Dermis blood vessel endothelial cell (primary cell): Measurements from ENCODE around the gene MAPT. TPM values are rescaled to one million over a fixed set of nuclear protein-coding genes. Genes with fewer than 3 reads are reported as not detected.
"Not testable (repeated sequence)": the region's sequence is repeated elsewhere in the genome, so short reads cannot be mapped to it uniquely, and the experiment has no call there.

Experiments
- DNase-seq: peaks from one replicate; pipeline ENCODE4 v3.0.0; 2010
- total RNA-seq: library from RNA; depleted of rRNA; stranded (reverse); fragments of >200 nt; gene quantifications from 2 replicates; pipeline ENCODE4 v1.2.3, GENCODE V29; 2014

Gene MAPT
- total RNA-seq, 1 donor from 2014 or later = under 0.01 TPM

GRCh38 chr17:45956746-45957145 is 62.4 kb downstream of the MAPT start:
- not testable (repeated sequence) for DNase-seq

- no peak for DNase-seq
Observed at GRCh38 chr17:45958307-45958706, 64.0 kb downstream of the MAPT start.

DNA sequence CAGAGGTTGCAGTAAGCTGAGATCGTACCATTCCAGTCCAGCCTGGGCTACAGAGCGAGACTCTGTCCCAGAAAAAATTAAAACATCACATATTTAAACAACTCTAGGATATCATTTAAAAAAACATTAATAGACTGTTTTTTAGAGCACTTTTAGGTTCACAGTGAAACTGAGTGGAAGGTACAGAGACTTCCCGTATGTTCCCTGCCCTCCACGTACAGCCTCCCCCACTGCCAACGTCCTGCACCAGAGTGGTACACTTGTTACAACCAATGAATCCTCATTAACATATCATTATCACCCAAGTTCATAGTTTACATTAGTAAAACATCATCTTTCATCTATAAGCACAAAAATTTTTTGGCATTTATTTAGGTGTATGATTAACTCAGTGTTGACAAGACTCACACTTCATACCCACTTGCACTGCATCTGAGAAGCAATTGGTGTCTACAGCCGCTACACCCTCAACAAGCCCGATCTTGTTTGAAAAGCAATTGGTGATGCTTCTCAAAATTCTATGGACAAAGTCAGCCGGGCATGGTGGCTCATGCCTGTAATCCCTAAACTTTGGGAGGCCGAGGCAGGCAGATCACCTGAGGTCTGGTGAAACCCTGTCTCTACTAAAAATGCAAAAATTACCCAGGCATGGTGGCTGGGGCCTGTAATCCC is 64.8 kb downstream of the MAPT start:
- no peak for DNase-seq

- DNase-seq = no peak
Observed at GRCh38 chr17:45960311-45960710, 66.0 kb downstream of the MAPT start.

- DNase-seq = no peak
Observed at GRCh38 chr17:45961206-45961605, 66.9 kb downstream of the MAPT start.

DNA sequence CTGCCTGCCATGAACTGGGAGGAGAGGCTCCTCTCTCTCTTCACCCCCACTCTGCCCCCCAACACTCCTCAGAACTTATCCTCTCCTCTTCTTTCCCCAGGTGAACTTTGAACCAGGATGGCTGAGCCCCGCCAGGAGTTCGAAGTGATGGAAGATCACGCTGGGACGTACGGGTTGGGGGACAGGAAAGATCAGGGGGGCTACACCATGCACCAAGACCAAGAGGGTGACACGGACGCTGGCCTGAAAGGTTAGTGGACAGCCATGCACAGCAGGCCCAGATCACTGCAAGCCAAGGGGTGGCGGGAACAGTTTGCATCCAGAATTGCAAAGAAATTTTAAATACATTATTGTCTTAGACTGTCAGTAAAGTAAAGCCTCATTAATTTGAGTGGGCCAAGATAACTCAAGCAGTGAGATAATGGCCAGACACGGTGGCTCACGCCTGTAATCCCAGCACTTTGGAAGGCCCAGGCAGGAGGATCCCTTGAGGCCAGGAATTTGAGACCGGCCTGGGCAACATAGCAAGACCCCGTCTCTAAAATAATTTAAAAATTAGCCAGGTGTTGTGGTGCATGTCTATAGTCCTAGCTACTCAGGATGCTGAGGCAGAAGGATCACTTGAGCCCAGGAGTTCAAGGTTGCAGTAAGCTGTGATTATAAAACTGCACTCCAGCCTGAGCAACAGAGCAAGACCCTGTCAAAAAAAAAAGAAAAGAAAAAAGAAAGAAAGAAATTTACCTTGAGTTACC is 68.0 kb downstream of the MAPT start:
- no peak for DNase-seq

GRCh38 chr17:45963283-45963682 is 68.9 kb downstream of the MAPT start:
- no peak for DNase-seq

- DNase-seq = no peak
Observed at GRCh38 chr17:45963889-45964288, 69.5 kb downstream of the MAPT start.

DNA sequence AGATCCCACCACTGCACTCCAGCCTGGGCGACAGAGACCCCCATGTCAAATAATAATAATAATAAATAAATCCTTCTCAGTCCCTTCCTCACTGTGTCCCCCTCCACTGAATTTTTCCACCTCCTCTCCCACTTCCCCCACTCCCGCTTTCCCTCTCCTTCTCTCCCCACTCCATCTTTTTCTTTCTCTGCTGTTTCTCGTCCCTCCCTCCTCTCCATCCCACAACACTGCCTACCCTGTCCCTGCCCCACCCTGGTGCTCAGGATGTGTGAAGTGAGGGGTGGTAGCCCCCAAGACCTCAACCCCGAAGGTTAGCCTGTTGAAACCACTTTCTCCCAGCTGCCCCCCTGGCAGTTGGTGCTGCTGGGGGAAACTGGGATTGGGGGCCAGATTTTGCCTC is 70.3 kb downstream of the MAPT start:
- DNase-seq = no peak

GRCh38 chr17:45965812-45966211 is 71.5 kb downstream of the MAPT start:
- no peak for DNase-seq

GRCh38 chr17:45966606-45967280 is 72.4 kb downstream of the MAPT start:
- DNase-seq = no peak

DNA sequence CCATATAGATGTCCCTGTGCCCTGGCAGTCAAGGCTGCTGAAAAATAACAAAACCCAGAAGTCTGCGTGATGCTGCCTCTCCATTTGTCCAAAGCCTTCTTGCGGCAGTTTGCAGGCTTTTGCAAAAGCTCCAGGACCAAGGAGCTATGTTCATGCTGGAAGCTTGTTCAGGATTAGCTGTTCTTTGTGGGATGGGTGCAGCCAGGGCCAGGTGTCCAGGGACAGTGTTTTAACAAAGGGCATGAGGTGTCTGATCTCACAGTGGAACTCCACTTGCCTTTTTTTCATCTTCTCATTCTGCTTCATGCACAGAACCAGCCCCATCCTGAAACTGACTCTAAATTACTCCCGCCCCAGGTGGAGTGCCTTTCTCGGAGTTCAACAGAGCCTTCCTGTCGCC is 73.0 kb downstream of the MAPT start:
- no peak for DNase-seq

DNA sequence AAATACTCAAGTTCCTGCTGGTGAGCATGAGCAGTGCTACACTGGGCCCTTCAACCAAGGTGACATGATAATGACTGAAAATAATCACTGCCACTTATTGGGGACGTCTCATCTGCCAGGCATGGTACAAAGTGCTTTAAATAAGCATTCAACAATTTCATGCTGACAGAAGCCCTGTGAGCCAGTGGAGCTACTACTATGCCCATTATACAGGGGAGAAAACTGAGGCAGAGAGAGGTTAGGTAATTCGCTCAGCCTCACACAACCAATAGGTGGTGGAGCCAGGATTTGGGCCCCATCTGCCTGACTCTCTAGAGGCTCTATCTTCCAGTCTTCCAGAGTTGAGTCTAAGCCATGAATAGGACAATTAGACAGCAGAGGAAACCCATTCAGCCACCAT is 74.4 kb downstream of the MAPT start:
- no peak for DNase-seq

DNA sequence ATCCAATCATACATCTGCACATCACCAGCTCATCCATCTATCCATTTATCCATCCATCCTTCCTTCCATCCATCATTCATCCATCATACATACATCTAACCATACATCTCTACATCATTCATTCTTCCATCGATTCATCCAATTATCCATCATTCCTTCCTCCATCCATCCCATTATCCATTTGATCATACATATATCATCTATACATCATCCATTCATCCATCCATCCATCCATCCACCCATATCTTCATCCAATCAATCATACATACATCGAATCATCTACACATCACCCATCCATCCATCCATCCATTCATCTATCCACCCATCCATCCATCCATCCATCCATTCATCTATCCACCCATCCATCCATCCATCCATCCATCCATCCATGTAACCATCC is 75.4 kb downstream of the MAPT start:
- DNase-seq = no peak

- DNase-seq = no peak
Observed at GRCh38 chr17:45970659-45971058, 76.3 kb downstream of the MAPT start.

GRCh38 chr17:45971698-45972141 is 77.4 kb downstream of the MAPT start:
- no peak for DNase-seq

GRCh38 chr17:45972531-45972930 is 78.2 kb downstream of the MAPT start:
- no peak for DNase-seq

GRCh38 chr17:45973099-45973780 is 78.9 kb downstream of the MAPT start:
- no peak for DNase-seq

DNA sequence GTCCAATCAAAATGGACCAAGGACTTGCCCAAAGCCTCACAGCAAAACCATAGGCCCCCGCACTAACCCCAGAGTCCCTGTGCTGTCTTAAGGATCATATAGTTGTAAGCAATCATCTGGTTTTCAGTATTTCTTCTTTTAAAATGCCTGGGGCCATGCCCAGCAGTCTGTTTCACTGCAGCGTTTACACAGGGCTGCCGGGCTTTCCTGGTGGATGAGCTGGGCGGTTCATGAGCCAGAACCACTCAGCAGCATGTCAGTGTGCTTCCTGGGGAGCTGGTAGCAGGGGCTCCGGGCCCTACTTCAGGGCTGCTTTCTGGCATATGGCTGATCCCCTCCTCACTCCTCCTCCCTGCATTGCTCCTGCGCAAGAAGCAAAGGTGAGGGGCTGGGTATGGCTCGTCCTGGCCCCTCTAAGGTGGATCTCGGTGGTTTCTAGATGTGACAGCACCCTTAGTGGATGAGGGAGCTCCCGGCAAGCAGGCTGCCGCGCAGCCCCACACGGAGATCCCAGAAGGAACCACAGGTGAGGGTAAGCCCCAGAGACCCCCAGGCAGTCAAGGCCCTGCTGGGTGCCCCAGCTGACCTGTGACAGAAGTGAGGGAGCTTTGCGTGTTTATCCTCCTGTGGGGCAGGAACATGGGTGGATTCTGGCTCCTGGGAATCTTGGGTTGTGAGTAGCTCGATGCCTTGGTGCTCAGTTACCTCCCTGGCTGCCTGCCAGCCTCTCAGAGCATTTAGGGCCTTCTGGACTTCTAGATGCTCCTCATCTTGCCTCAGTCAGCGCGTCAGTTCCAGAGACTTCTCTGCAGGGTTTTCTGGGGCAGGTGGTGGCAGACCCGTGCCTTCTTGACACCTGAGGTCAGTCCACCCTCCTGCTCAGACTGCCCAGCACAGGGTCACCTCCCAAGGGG is 79.8 kb downstream of the MAPT start:
- no peak for DNase-seq

DNA sequence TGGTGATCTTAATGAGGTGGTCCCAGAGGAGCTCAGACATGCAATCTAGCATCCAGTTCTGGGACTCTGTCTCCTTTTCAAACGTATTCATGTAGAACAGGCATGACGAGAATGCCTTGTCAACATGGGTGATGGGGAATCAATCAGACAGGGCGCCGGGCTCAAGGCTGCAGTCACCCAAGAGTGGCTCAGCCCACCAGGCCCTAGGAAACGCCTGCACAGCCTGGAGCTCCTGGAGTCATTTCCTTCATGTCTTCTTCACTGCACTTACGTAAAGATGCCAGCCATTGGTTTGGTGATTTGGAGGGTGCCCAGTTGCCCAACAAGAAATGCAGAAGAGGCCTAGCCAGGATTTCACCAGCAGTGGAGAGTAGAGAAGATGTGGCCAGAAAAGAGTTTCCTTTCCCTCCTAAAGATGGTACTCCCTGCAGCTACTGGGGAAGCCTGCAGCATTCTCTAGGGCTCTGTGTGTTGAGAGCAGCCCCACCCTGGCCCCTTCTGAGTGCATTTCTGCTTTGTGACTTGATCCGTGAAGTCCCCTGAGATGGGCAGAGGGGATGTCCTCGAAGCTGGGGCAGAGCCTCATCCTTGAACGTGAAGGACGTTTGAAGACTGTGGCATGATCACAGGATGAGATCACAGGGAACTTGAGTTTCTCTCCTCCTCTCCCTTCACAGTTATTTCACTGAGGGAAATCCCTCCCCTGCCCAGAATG is 80.7 kb downstream of the MAPT start:
- no peak for DNase-seq

DNA sequence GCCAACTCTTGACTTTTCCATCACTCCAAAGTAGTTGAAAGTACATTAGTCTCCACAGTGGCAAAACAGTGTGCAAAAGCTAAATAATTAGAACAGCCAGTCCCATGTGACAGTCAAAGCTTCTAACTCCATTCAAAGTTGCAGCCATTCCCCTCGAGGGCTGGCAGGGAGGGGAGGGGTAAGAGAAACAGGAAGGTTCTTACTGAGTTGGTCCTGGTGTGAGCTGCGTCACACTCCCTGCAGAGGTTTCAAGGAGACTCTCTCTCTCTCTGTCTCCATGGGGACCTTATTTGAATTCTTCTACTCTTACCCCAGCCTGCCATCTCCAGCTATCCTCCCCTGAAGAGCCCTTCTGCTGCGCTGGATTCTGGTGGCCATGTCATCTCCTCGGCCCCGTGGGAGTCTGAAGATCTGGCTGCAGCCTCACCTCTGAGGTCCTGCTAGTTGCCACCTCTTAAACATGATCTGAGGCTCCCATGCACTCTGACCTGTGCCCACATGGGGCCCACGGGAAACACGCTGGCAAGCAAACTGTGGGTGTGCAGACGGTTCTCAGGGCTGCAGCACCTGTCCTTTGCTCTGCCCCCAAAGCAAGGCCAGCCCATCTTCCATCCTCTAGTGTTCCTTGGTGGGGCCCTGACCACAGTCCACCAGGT is 81.4 kb downstream of the MAPT start:
- no peak for DNase-seq
